ENCODE measurements around the gene MAGIX.

MAGIX gene

DNA sequence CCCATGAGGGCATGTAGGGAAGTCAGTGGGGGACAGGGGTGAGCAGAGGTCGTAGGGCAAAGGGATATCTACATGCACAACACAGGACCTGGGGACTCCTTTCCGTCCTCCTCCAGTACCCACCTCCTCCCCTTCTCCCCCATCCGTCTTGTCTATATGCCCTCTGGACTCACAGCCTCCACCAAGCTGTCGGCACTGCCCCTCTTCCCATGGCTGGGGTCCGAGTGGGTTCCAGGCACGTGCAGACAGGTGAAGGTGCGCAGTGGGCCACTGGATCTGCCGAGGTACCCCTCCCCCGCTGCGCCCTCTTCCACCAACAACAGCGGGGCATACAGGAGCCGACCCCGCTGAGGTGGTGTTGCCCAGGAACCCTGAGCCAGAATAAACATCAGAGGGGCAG lies 42.9 kb downstream of the MAGIX start:
- no peak for DNase-seq (ENCODE audit: low spot score)

DNA sequence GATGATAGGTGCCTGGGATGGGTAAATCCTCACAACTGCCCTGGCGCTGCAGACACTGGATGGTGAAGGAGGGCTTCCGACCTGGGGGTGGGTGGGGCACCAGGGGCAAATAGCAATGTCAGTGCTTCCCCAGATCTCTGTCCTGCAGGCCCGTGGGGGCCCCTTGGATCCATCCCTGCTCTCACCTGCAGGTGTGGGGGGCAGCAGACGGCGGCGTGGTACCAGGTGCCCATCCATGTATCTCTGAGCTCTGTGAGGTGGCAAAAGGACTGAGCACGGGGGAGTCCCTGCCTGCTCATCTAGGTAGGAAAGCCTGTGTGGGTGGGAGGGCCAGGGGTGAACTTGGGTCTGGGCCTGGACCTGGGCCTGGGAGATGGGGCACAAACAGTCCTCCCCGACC lies 44.0 kb downstream of the MAGIX start:
- no peak for DNase-seq (ENCODE audit: low spot score)

DNA sequence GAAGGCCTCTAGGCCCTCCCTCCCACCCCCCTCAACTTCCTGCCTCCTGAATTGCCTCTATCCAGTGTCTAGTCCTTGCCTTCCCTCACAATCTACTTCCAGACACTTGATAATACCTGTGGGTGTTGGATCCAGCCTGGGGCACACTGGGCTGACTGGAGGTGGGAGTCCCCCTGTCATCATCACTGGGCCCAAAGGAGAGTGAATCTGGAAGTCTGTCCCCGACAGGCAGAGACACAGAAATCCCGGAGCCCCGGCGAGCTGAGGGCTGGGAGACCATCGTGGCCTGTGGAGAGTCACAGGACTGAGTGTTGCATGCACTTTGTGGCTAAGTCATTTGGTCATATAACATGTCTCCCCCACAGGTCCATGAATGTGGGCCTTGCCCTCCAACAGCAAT lies 45.8 kb downstream of the MAGIX start:
- no peak for DNase-seq (ENCODE audit: low spot score)

DNA sequence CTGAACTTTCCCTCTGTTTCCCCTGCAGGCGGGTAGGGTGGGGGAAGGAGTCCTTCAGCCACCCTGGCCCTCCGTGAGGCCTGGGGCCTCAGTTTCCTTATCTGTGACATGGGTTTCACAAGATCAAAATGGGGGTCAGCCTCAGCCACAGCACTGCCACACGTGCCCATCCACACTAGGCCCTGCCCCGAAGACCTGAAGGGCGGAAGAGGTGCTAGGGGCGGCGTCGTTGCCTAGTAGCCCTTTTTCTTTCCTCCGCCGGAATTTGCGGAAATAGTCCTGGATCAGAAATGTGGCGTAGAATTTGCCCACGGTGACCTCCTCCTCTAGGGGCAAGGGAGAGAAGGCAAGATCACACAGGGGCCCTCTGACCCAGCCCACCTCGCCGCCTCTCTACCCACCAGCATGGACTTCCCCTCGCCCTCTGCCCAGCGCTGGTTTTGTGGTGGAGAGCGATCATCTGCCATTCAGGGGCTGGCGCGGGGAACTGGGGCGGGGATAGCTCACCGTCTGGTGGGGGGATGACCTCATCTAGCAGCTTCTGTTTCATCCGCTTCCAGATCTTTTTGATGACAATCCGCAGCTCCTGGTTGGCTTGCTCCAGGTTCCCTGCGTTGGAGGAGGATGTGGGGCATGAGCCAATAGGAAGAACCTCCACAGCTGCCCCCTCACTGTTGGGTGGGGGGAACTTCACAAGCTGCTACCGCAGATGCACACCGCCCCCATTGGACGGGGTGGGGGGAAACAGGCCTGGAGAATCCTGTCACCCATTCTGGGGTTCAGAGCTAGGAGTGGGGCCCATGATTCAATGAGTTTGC lies 47.1 kb downstream of the MAGIX start:
- no peak for DNase-seq (ENCODE audit: low spot score)

DNA sequence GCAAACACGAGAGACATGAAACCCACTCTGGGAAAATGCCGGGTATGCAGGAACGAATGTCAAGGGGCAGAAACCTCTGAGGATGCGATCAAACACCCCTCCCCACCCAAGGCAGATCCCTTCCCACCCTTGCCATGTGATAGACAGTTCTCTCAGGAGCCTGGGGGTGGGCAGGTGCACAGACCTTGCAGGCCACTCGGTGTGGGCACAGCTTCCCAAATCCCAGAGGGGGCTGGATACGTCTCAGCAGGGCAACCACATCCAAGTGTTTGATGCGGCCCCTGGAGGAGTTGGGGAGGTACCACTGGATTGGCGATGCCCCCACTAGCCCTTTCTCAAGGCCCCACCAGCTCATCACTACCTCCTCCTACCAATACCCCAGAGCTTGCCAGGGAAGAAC lies 47.8 kb downstream of the MAGIX start:
- no peak for DNase-seq (ENCODE audit: low spot score)

DNA sequence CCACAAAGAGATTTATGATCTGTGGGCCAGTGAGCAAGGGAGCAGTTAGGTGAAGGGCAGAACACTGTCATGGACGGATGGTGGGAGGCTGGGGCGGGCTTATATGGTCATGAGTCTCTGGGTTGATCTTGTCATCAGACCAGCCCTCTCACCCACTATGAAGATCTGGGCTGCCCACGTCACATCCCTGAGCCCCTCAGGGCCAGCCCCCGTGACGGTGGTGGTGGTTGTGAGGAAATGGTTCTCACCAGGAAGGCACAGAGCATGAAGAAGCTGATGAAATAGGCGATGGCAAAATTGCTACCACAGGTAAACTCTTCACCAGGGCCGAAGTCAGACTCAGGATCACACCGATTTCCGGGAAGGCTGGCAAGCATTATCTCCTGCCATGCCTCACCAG lies 48.5 kb downstream of the MAGIX start:
- DNase-seq (ENCODE audit: low spot score), result no peak

DNA sequence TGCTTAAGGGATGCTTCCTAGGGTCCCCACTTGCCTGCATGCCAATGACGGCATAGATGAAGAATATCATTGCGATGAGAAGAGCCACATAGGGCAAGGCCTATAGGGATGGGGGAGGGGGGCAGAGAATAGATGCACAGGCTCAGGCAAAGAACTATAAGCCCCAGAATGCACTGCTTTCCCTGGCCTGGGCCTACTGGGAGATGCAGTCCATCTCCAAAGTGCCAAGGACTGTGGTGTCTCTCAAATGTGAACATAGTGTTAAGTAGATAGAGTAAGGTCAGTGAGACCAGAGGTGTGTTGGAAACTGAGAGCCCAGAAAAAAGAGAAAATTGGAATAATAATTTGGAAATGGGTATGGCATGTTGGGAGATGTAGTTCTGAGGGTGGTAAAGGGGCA lies 49.7 kb downstream of the MAGIX start:
- DNase-seq (ENCODE audit: low spot score), result no peak

DNA sequence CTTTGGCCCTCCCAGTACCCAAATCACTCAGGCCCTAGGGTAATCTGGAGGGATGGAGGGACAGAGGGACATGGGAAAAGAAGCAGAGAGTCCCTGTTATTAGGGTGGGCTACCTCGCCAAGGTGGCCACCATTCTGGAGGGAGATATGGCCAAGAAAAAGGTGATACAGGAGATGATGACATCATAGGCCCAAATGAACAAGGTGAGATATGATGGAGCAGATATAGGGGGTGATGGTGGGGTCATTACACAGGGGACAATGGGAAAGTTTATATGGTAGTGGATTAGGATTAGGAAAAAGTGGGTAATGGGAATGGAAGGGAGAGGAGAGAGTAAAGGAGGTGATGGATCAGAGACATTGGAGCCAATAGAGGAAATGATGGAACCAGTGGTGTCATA lies 50.3 kb downstream of the MAGIX start:
- no peak for DNase-seq (ENCODE audit: low spot score)

DNA sequence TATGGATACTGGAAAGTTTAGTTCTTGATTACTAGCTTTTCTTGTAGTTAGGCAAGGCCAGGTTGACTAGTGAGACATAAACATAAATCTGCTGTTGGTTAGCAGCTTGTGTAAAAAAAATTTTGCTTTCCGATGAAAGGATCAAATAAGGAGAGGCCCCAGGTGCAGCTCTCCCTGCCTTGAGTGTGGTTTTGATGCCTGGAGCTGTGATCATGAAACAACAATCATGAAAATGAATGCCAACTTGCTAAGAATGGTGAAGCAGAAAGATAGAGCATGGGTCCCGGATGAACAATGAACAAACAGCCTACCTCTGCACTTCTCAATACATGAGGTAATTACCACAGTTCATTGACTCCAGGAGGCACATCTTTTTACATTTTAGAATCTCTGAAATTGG lies 51.9 kb downstream of the MAGIX start:
- no peak for DNase-seq (ENCODE audit: low spot score)

DNA sequence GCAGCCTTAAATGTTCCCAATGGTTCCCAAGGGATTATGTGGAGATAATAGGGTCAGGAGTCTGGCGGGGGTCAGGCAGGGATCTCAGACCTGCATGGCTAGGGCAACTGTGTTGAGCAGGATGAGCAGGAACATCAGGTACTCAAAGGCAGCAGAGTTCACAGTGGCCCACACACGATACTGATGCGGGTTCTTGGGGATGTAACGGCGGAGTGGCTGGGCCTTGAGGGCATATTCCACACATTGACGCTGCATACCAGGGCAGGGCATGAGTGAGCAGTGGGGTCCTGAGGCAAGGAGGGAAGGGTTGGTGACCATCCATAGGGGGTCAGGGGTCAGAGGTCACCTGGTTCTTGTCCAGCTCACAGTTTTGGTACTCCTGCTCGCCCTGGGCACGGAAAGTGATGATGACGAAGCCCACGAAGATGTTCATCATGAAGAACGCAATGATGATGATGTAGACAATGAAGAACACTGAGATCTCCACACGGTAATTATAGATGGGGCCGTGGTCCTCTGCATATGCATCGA lies 52.5 kb downstream of the MAGIX start:
- no peak for DNase-seq (ENCODE audit: low spot score)
